H1 (cell line): ENCODE results near the gene TM7SF3. TPM values are rescaled to one million over a fixed set of nuclear protein-coding genes. Genes with fewer than 3 reads are reported as not detected.
A peak's percentile ranks its signal among the peaks of the same experiment; 100 is the strongest.

Experiments used
- BCL11A ChIP-seq, 2 experiments: IDR thresholded peaks; one replicate each; pipeline ENCODE4 v1.6.1; 2011; ENCODE audit warnings: low read depth in 2 of 2, low read length in 2 of 2, mild to moderate bottlenecking in 2 of 2
- CHD2 ChIP-seq: IDR thresholded peaks from 2 replicates; pipeline ENCODE4 v1.6.1; 2012; ENCODE audit warnings: low read length, improper control_type of control experiment
- CHD7 ChIP-seq: fragments of 300-600 bp; sonication (generic); IDR thresholded peaks from 2 replicates; pipeline ENCODE4 v1.7.1; 2012; ENCODE audit warnings: low read length, moderate library complexity, mild to moderate bottlenecking, inconsistent platforms; ENCODE audit not compliant: insufficient replicate concordance
- CREB1 ChIP-seq: IDR thresholded peaks from 2 replicates; pipeline ENCODE4 v1.6.1; 2012; ENCODE audit warnings: inconsistent platforms
- GABPA ChIP-seq: IDR thresholded peaks from 2 replicates; pipeline ENCODE4 v1.6.1; 2011; ENCODE audit warnings: mild to moderate bottlenecking, low read length, moderate library complexity, borderline replicate concordance; ENCODE audit not compliant: insufficient read depth
- JUND ChIP-seq: IDR thresholded peaks from 2 replicates; pipeline ENCODE4 v1.6.1; 2011; ENCODE audit warnings: mild to moderate bottlenecking, improper control_type of control experiment, low read length
- RFX5 ChIP-seq: IDR thresholded peaks from 2 replicates; pipeline ENCODE4 v1.6.1; 2011; ENCODE audit warnings: low read depth, low read length, improper control_type of control experiment, borderline replicate concordance
- SIN3A ChIP-seq, 2 experiments: IDR thresholded peaks in 1 of 2; conservative IDR thresholded peaks in 1 of 2; 2 replicates each; pipeline ENCODE4 v1.6.1; 2011 to 2012; ENCODE audit warnings: low read length in 2 of 2, improper control_type of control experiment in 1 of 2, low read depth in 1 of 2, mild to moderate bottlenecking in 1 of 2
- TBP ChIP-seq: IDR thresholded peaks from 2 replicates; pipeline ENCODE4 v1.6.1; 2011; ENCODE audit warnings: low read depth, low read length, improper control_type of control experiment
- YY1 ChIP-seq: IDR thresholded peaks from 2 replicates; pipeline ENCODE4 v1.6.1; 2011; ENCODE audit warnings: low read depth, mild to moderate bottlenecking, low read length
- polyA plus RNA-seq, 7 experiments: library from polyadenylated mRNA; depleted of rRNA in 3 of 7; stranded (reverse) in 5 of 7; unstranded in 2 of 7; fragments of >200 nt in 5 of 7; fragments of 200-250 nt in 2 of 7; gene quantifications; 1 replicate in 5 of 7; 2 replicates in 1 of 7; 4 replicates in 1 of 7; pipeline versions ENCODE4 v1.2.1 to v1.2.3, GENCODE V29; 2011 to 2013; ENCODE audit warnings: missing spikeins in 2 of 7, mixed read lengths in 2 of 7
- total RNA-seq: library from RNA; stranded (reverse); fragmentation: NEBNext Ultra II Directional; extraction: Animal tissue kit (Norgen Biotek cat#: 25700); gene quantifications from 2 replicates; pipeline ENCODE4 v1.2.1, GENCODE V29; 2021

Gene TM7SF3
- total and polyA plus RNA-seq, 2 of the 8 experiments (the other 6 are each of a cell fraction or from before 2014, with no cell fraction given) = 57.9 to 77.2 TPM

- TF ChIP-seq BCL11A (IDR thresholded peaks at IDR 0.05; ENCODE audit: low read depth in 2 of 2, low read length in 2 of 2) (no peak), CHD7 (no peak), SIN3A (conservative IDR thresholded peaks at IDR 0.05 in 1 of 2, IDR thresholded peaks at IDR 0.05 in 1 of 2; ENCODE audit: low read depth in 1 of 2, low read length in 2 of 2) (0 out of 4 replicates have a peak, but pooled peaks of 1 of the 2 experiments have one; percentile 29), YY1 (peak; percentile 64; the same call in 1 of the 2 replicates), CREB1 (peak; percentile 76), JUND (peak; percentile 14; the same call in 1 of the 2 replicates), TBP (no peak; the same call in 1 of the 2 replicates), GABPA (no peak), CHD2 (peak; percentile 6; the same call in 1 of the 2 replicates), RFX5 (no peak)
Measured at GRCh38 chr12:27014085-27014858, at the start of gene TM7SF3 (continued).
